Skeletal muscle tissue (tissue), 4 donors: Measurements from ENCODE around the gene PIGQ. TPM values are rescaled to one million over a fixed set of nuclear protein-coding genes. Genes with fewer than 3 reads are reported as not detected.

Source experiments
- H3K27ac ChIP-seq: one replicate; pipeline ENCODE4 v1.7.0; 2013; ENCODE audit warnings: mild to moderate bottlenecking, low read depth, low read length, inconsistent platforms
- H3K27me3 ChIP-seq, 3 donors: one replicate each; pipeline ENCODE4 v1.7.0; 2013; ENCODE audit warnings: low read length in 3 of 3; ENCODE audit not compliant: control insufficient read depth in 3 of 3, insufficient read depth in 3 of 3
- H3K36me3 ChIP-seq, 3 donors: one replicate each; pipeline ENCODE4 v1.7.0; 2013; ENCODE audit warnings: low read length in 3 of 3; ENCODE audit not compliant: control insufficient read depth in 3 of 3, insufficient read depth in 3 of 3
- H3K4me1 ChIP-seq, 3 donors: one replicate each; pipeline ENCODE4 v1.7.0; 2013; ENCODE audit warnings: low read length in 3 of 3, mild to moderate bottlenecking in 3 of 3; ENCODE audit not compliant: control insufficient read depth in 3 of 3, insufficient read depth in 3 of 3
- H3K4me3 ChIP-seq, 3 donors: one replicate each; pipeline ENCODE4 v1.7.0; 2013; ENCODE audit warnings: low read length in 3 of 3
- H3K9ac ChIP-seq, 3 donors: one replicate each; pipeline ENCODE4 v1.7.0; 2013; ENCODE audit warnings: low read length in 3 of 3, mild to moderate bottlenecking in 3 of 3, moderate library complexity in 2 of 3, low read depth in 1 of 3
- H3K9me3 ChIP-seq, 3 donors: one replicate each; pipeline ENCODE4 v1.7.0; 2013; ENCODE audit warnings: low read length in 3 of 3; ENCODE audit not compliant: control insufficient read depth in 3 of 3
- total RNA-seq: library from RNA; depleted of rRNA; stranded (reverse); fragments of >200 nt; gene quantifications from one replicate; pipeline ENCODE4 v1.2.3, GENCODE V29; 2014
- donor health status: Osteomylitis.

PIGQ gene
- total RNA-seq, 1 donor from 2014 or later: 11.0 TPM

DNA sequence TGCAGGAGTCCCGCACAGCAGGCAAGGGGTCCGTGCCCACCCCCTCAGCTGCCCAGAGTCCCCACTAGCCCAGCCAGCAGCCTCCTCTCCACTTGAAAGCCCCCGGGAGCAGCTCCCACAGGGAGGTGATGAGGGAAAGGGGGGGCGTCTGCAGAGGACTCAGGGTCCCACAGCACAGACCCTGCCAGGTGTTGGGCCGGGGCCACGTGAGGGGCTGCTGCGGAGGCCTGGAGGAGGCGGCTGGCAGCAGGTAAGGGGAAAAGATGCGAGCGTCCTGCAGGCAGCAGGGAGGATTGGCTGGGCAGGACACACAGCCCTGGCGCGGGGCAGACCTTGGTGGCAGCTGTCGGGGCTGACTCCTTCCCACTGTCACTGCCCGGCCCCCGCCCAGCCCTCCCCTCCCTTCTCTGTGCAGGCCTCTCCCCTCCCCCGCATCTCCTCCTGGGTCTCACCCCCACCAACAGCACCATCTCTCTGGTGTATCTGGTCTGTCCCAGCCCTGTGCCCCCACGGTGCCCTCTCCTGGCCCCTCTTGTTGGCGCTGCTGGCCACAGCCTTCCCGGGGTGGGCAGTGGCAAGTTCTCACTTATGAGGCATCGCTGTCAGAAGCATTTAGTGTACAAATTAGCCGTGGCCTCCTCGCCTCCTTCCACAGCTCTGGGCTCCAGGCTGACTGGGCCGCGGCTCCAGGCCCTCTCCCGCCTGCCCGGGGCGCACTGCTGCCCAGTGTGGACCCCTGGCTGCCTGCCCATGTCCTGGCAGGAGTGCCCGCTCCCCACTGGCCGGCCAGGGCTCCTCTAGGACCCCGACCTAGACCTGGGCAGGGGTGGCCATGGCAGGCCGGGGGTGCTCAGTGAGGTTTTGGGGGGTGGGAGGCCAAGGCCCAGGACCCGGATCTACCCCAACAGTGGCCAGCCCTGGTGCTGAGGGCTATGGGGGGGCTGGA is 14.0 kb upstream of the PIGQ start:
- no peak overlapping the region for H3K9ac ChIP-seq
- H3K4me1 ChIP-seq: peaks cover 0 to 6% (median 0%) of the 10 kb centered on the region in 3 donors
- no peak overlapping the region for H3K4me3 ChIP-seq
- no peaks in the 10 kb centered on the region for H3K9me3 ChIP-seq
- H3K27me3 ChIP-seq: peaks cover 20 to 30% (median 23%) of the 10 kb centered on the region in 3 donors
- peaks cover 0 to 7% (median 5%) of the 10 kb centered on the region in 3 donors for H3K36me3 ChIP-seq
- no peak overlapping the region for H3K27ac ChIP-seq

GRCh38 chr16:556474-557173 is 13.1 kb upstream of the PIGQ start:
- Histone ChIP-seq H3K9ac (no peak overlapping the region), H3K27me3 (peaks cover 27 to 38% (median 31%) of the 10 kb centered on the region in 3 donors), H3K36me3 (peaks cover 0 to 7% (median under 1%) of the 10 kb centered on the region in 3 donors), H3K4me1 (peaks cover 0 to 6% (median 0%) of the 10 kb centered on the region in 3 donors), H3K27ac (no peak overlapping the region), H3K4me3 (no peak overlapping the region), H3K9me3 (no peaks in the 10 kb centered on the region)

DNA sequence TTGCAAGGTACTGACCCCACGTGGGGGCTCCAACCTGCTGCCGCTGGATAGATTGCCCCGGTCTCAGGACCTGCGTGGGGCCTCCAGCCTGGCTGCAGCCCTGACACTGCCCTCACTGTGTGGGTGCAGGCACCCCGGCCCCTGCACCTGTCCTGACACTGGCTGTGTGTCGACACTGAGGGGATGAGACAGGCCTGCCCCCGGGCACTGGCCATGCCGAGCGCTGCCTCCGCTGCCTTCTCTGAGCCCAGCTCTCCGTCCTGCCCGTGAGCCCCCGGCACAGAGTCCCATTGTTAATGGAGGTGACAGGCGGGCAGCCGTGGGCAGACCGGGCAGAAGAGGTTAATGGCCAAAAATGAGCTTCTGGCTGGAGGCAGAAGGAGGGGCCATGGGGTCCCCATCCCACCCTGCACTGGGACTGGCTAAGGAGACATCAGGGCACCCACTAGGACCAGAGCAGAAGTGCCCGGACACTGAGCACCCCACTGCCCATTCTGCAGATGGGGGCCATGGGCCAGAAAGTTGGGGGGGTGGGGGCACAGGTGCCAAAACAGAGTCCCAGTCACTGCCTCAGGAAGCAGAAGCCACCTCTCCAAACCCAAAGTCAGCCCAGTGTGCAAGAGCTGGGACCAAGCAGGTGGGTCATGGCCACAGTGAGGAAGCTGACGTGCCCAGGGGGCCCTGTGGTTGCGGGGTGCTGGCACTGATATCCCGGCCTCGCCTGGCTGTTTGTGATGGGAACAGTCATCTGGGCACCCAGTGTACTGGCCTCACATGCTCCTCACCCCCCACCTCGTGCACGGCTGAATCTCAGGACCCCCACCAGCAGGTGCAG is 12.1 kb upstream of the PIGQ start:
- Histone ChIP-seq H3K9ac (no peak overlapping the region), H3K4me1 (peaks cover 0 to 6% (median 0%) of the 10 kb centered on the region in 3 donors), H3K36me3 (no peaks in the 10 kb centered on the region), H3K9me3 (no peaks in the 10 kb centered on the region), H3K4me3 (no peak overlapping the region), H3K27me3 (peaks cover 38 to 49% (median 41%) of the 10 kb centered on the region in 3 donors), H3K27ac (no peak overlapping the region)

- Histone ChIP-seq H3K9me3 (no peaks in the 10 kb centered on the region), H3K27ac (no peak overlapping the region), H3K9ac (no peak overlapping the region), H3K36me3 (no peaks in the 10 kb centered on the region), H3K4me1 (peaks cover 0 to 6% (median 0%) of the 10 kb centered on the region in 3 donors), H3K4me3 (no peak overlapping the region), H3K27me3 (peaks cover 39 to 50% (median 43%) of the 10 kb centered on the region in 3 donors)
These were observed 11.3 kb upstream of the PIGQ start for GRCh38 chr16:558298-559020.

GRCh38 chr16:559021-559380 is 10.8 kb upstream of the PIGQ start:
- no peak overlapping the region for H3K9ac ChIP-seq
- H3K4me3 ChIP-seq: no peak overlapping the region
- no peaks in the 10 kb centered on the region for H3K9me3 ChIP-seq
- peaks cover 39 to 50% (median 43%) of the 10 kb centered on the region in 3 donors for H3K27me3 ChIP-seq
- no peaks in the 10 kb centered on the region for H3K36me3 ChIP-seq
- H3K4me1 ChIP-seq: peaks cover 0 to 6% (median 0%) of the 10 kb centered on the region in 3 donors
- H3K27ac ChIP-seq: no peak overlapping the region

GRCh38 chr16:559411-560203 is 10.2 kb upstream of the PIGQ start:
- Histone ChIP-seq H3K9ac (no peak overlapping the region), H3K9me3 (no peaks in the 10 kb centered on the region), H3K36me3 (no peaks in the 10 kb centered on the region), H3K27me3 (peaks cover 39 to 50% (median 43%) of the 10 kb centered on the region in 3 donors), H3K4me3 (no peak overlapping the region), H3K4me1 (peaks cover 0 to 6% (median 0%) of the 10 kb centered on the region in 3 donors), H3K27ac (no peak overlapping the region)

- Histone ChIP-seq H3K4me3 (no peak within 1 kb of the TSS), H3K27me3 (peaks cover 39 to 46% (median 43%) of the 10 kb centered on the region in 3 donors), H3K9me3 (no peaks in the 10 kb centered on the region), H3K27ac (no peak within 1 kb of the TSS), H3K4me1 (peaks cover 0 to 2% (median 0%) of the 10 kb centered on the region in 3 donors), H3K9ac (no peak within 1 kb of the TSS), H3K36me3 (no peaks in the 10 kb centered on the region)
These were observed 9.5 kb upstream of the PIGQ start, which contains the start of gene PRR35 for GRCh38 chr16:560204-560700. TSS of gene PRR35 (plus strand) at chr16:560394. CDS start at chr16:563295, 2,901 bp downstream.

- Histone ChIP-seq H3K4me3 (no peak overlapping the region), H3K9ac (no peak overlapping the region), H3K9me3 (no peaks in the 10 kb centered on the region), H3K4me1 (peaks cover 0 to 3% (median 2%) of the 10 kb centered on the region in 3 donors), H3K27ac (no peak overlapping the region), H3K27me3 (peaks cover 39 to 44% (median 43%) of the 10 kb centered on the region in 3 donors), H3K36me3 (no peaks in the 10 kb centered on the region)
These were observed 8.9 kb upstream of the PIGQ start for GRCh38 chr16:560701-561412.
